Measurements from ENCODE around the gene CDS2.

GRCh38 chr20:5092765-5093339 lies 34.0 kb upstream of the CDS2 start:
- TF ChIP-seq, protein P1, sequence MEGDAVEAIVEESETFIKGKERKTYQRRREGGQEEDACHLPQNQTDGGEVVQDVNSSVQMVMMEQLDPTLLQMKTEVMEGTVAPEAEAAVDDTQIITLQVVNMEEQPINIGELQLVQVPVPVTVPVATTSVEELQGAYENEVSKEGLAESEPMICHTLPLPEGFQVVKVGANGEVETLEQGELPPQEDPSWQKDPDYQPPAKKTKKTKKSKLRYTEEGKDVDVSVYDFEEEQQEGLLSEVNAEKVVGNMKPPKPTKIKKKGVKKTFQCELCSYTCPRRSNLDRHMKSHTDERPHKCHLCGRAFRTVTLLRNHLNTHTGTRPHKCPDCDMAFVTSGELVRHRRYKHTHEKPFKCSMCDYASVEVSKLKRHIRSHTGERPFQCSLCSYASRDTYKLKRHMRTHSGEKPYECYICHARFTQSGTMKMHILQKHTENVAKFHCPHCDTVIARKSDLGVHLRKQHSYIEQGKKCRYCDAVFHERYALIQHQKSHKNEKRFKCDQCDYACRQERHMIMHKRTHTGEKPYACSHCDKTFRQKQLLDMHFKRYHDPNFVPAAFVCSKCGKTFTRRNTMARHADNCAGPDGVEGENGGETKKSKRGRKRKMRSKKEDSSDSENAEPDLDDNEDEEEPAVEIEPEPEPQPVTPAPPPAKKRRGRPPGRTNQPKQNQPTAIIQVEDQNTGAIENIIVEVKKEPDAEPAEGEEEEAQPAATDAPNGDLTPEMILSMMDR (conservative IDR thresholded peaks at IDR 0.05; ENCODE audit: low read length) = no peak
- no peak for TF ChIP-seq EZH2phosphoT487 (IDR thresholded peaks at IDR 0.05; ENCODE audit: borderline replicate concordance, low read depth, low read length)

Measured in OCI-LY7 (cell line).